GM21367 (cell line): ENCODE results near the gene SENP7.

Experiments used
- ATAC-seq: cut with Tn5 transposase; IDR thresholded peaks from one replicate; pipeline ENCODE4 v1.9.1; 2021; ENCODE audit not compliant: unreplicated experiment

The SENP7 gene

DNA sequence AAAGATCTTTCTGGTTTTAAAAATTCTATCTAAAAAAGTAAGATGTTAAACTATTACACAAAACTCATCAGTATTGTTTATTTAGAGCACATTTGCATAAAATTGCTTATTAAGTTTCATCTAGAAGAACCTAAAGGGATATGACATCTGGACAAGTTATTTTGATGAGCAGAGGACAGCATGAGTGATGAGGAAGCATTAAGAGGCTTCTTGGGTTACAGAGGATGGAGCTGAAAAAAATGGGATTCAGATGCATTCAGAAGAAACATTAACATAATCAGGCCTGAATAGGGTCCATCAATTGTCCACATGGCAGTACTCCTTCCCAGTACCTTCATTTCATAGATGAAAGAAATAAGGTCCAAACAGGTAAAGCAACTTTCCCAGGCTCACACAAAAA, 234.3 kb downstream of the SENP7 start:
- ATAC-seq: no peak
